Testis (tissue), 2 donors: ENCODE results near the gene FSIP2.

Experiments used
- CTCF ChIP-seq, 3 experiments: fragments of 450-650 bp in 2 of 3; fragments of 200-600 bp in 1 of 3; sonication (generic) in 1 of 3; IDR thresholded peaks; one replicate each; pipeline ENCODE4 v1.5.1; 2016 to 2019; ENCODE audit warnings: antibody characterized with exemption in 3 of 3, mild to moderate bottlenecking in 2 of 3, moderate library complexity in 1 of 3
- POLR2A ChIP-seq: fragments of 450-650 bp; IDR thresholded peaks from one replicate; pipeline ENCODE4 v1.6.1; 2017; ENCODE audit warnings: antibody characterized with exemption, mild to moderate bottlenecking, moderate library complexity

GRCh38 chr2:185860321-185860720, 121.7 kb downstream of the FSIP2 start:
- TF ChIP-seq CTCF (IDR thresholded peaks at IDR 0.05), result no peak
- TF ChIP-seq POLR2A, result no peak
